Measurements from ENCODE around the gene LZTR1.

DNA sequence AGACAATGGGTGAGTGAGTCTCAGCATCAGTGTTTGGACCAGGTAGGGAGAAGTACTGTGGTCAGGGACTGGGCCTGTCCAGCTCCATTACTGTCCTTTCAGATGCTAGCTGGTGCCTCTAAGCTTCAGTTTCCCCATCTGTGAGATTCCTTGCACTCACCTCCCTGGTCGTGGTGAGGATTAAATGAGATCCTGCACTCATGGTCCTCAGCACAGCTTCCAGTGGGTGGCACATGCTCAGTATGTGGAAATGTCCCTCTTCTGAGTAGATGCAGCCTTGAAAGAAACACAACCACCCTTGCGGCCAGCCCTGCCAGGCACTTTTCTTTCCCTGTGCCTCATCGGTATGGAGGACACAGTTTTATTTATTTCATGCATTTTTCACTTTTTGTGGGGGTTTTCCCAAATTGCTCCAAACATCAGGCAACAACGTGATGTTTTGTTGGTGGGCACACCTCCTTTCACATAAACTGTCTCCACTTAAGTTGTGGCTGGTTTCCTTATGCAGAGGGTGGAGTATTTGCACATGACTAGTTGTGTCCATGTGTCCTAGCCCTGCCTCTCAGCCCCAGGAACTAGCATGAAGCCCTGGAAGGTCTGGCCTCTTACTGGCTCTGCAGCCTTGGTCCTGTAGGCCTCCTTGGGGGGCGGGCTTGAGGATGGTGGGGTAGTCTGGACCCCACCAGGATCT is 1.1 kb downstream of the LZTR1 start:
- TF ChIP-seq EZH2 (IDR thresholded peaks at IDR 0.05; ENCODE audit: low read length, unreplicated experiment): no peak
- TF ChIP-seq CTCF (conservative IDR thresholded peaks at IDR 0.05; ENCODE audit: low read depth, low read length): no peak

Data from PC-3 (cell line).